ENCODE measurements around the gene SNX13.

The SNX13 gene

GRCh38 chr7:17792075-17792936 lies 148.0 kb downstream of the SNX13 start:
- no peak overlapping the region for H3K27ac ChIP-seq
- no peaks in the 10 kb centered on the region for H4K20me1 ChIP-seq (ENCODE audit: insufficient read depth)
- H3K4me2 ChIP-seq, result no peak overlapping the region
- no peaks in the 10 kb centered on the region for H3K36me3 ChIP-seq (ENCODE audit: insufficient read depth)
- H3K9ac ChIP-seq, result no peak overlapping the region
- no peak overlapping the region for H2AFZ ChIP-seq (ENCODE audit: low read depth)
- H3K27me3 ChIP-seq (ENCODE audit: insufficient read depth, low read depth), result no peaks in the 10 kb centered on the region
- TF ChIP-seq CTCF (conservative IDR thresholded peaks at IDR 0.05; ENCODE audit: low read depth, low read length), result no peak
- H3K4me1 ChIP-seq (ENCODE audit: low read depth, poor library complexity, severe bottlenecking), result no peaks in the 10 kb centered on the region
- no peaks in the 10 kb centered on the region for H3K79me2 ChIP-seq (ENCODE audit: insufficient read depth, low read depth)
- H3K4me3 ChIP-seq (IDR thresholded peaks at IDR 0.05; ENCODE audit: insufficient read depth, low read depth, low read length), result no peak overlapping the region

GRCh38 chr7:17787257-17787656 lies 153.0 kb downstream of the SNX13 start:
- Histone ChIP-seq H4K20me1 (ENCODE audit: insufficient read depth) (no peaks in the 10 kb centered on the region), H2AFZ (ENCODE audit: low read depth) (no peak overlapping the region), H3K27me3 (ENCODE audit: insufficient read depth, low read depth) (no peaks in the 10 kb centered on the region), H3K36me3 (ENCODE audit: insufficient read depth) (no peaks in the 10 kb centered on the region), H3K9ac (no peak overlapping the region), H3K4me2 (no peak overlapping the region), H3K27ac (no peak overlapping the region), H3K79me2 (ENCODE audit: insufficient read depth, low read depth) (no peaks in the 10 kb centered on the region), H3K4me1 (ENCODE audit: low read depth, poor library complexity, severe bottlenecking) (no peaks in the 10 kb centered on the region), H3K4me3 (IDR thresholded peaks at IDR 0.05; ENCODE audit: insufficient read depth, low read depth, low read length) (no peak overlapping the region)
- no peak for TF ChIP-seq CTCF (conservative IDR thresholded peaks at IDR 0.05; ENCODE audit: low read depth, low read length)

GRCh38 chr7:17786314-17786852 lies 153.9 kb downstream of the SNX13 start:
- Histone ChIP-seq H3K27me3 (ENCODE audit: insufficient read depth, low read depth) (no peaks in the 10 kb centered on the region), H3K4me2 (no peak overlapping the region), H3K4me3 (IDR thresholded peaks at IDR 0.05; ENCODE audit: insufficient read depth, low read depth, low read length) (no peak overlapping the region), H3K36me3 (ENCODE audit: insufficient read depth) (no peaks in the 10 kb centered on the region), H3K79me2 (ENCODE audit: insufficient read depth, low read depth) (no peaks in the 10 kb centered on the region), H3K4me1 (ENCODE audit: low read depth, poor library complexity, severe bottlenecking) (no peaks in the 10 kb centered on the region), H4K20me1 (ENCODE audit: insufficient read depth) (no peaks in the 10 kb centered on the region), H3K27ac (no peak overlapping the region), H3K9ac (no peak overlapping the region), H2AFZ (ENCODE audit: low read depth) (no peak overlapping the region)
- no peak for TF ChIP-seq CTCF (conservative IDR thresholded peaks at IDR 0.05; ENCODE audit: low read depth, low read length)

- no peaks in the 10 kb centered on the region for H3K27me3 ChIP-seq (ENCODE audit: insufficient read depth, low read depth)
- no peaks in the 10 kb centered on the region for H4K20me1 ChIP-seq (ENCODE audit: insufficient read depth)
- no peak overlapping the region for H3K27ac ChIP-seq
- no peak overlapping the region for H2AFZ ChIP-seq (ENCODE audit: low read depth)
- H3K4me1 ChIP-seq (ENCODE audit: low read depth, poor library complexity, severe bottlenecking), result no peaks in the 10 kb centered on the region
- no peak overlapping the region for H3K4me2 ChIP-seq
- H3K79me2 ChIP-seq (ENCODE audit: insufficient read depth, low read depth), result no peaks in the 10 kb centered on the region
- TF ChIP-seq CTCF (conservative IDR thresholded peaks at IDR 0.05; ENCODE audit: low read depth, low read length), result no peak
- no peak overlapping the region for H3K4me3 ChIP-seq (IDR thresholded peaks at IDR 0.05; ENCODE audit: insufficient read depth, low read depth, low read length)
- no peaks in the 10 kb centered on the region for H3K36me3 ChIP-seq (ENCODE audit: insufficient read depth)
- no peak overlapping the region for H3K9ac ChIP-seq
These were observed 158.1 kb downstream of the SNX13 start for GRCh38 chr7:17782216-17782549.

All from KMS-11 (cell line).